Body of pancreas (tissue), 4 donors: Measurements from ENCODE around the gene FBXO42.

Source experiments
- CTCF ChIP-seq, 7 experiments: fragments of 450-650 bp in 4 of 7; fragments of 200-600 bp in 3 of 7; sonication (generic) in 3 of 7; IDR thresholded peaks; one replicate each; pipeline ENCODE4 v1.5.1; 2016 to 2019; ENCODE audit warnings: antibody characterized with exemption in 7 of 7
- POLR2A ChIP-seq, 3 donors: fragments of 450-650 bp; IDR thresholded peaks; one replicate each; pipeline ENCODE4 v1.6.1; 2016; ENCODE audit warnings: antibody characterized with exemption in 3 of 3, mild to moderate bottlenecking in 2 of 3

- TF ChIP-seq CTCF (IDR thresholded peaks at IDR 0.05) (no peak), POLR2A (IDR thresholded peaks at IDR 0.05) (no peak)
These were observed 36.8 kb downstream of the FBXO42 start for GRCh38 chr1:16315437-16315836.
